Tibial nerve (tissue), 4 donors: ENCODE measurements around the gene GMDS.

Source experiments
- CTCF ChIP-seq, 5 experiments: fragments of 200-600 bp in 3 of 5; fragments of 450-650 bp in 2 of 5; sonication (generic) in 3 of 5; IDR thresholded peaks; one replicate each; pipeline ENCODE4 v1.5.1; 2016 to 2019; ENCODE audit warnings: antibody characterized with exemption in 5 of 5, mild to moderate bottlenecking in 3 of 5, moderate library complexity in 2 of 5
- EP300 ChIP-seq, 2 donors: sonication (generic); formaldehyde crosslinking; IDR thresholded peaks; one replicate each; pipeline ENCODE4 v1.6.1; 2017; ENCODE audit warnings: antibody characterized with exemption in 2 of 2, mild to moderate bottlenecking in 1 of 2

- TF ChIP-seq CTCF (IDR thresholded peaks at IDR 0.05) (no peak), EP300 (IDR thresholded peaks at IDR 0.05) (no peak)
These were observed 63.8 kb downstream of the GMDS start for GRCh38 chr6:2181567-2181966.
